MV-4-11 (cell line): Measurements from ENCODE around the gene DACT2.

ENCODE experiments used
- DNase-seq: peaks from one replicate; lab custom pipeline; 2025; lab: John Stamatoyannopoulos, UW

The DACT2 gene

DNA sequence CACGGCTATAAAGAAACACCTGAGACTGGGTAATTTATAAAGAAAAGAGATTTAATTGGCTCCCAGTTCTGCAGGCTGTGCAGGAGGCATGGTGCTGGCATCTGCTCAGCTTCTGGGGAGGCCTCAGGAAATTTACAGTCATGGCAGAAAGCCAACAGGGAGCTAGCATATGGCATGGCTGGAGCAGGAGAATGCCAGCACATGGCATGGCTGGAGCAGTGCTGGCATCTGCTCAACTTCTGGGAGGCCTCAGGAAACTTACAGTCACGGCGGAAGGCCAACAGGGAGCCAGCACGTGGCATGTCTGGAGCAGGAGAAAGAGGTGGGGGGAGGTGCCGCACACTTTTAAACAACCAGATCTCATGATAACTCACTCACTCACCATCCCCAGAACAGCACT is 32.5 kb upstream of the DACT2 start:
- no peak for DNase-seq

DNA sequence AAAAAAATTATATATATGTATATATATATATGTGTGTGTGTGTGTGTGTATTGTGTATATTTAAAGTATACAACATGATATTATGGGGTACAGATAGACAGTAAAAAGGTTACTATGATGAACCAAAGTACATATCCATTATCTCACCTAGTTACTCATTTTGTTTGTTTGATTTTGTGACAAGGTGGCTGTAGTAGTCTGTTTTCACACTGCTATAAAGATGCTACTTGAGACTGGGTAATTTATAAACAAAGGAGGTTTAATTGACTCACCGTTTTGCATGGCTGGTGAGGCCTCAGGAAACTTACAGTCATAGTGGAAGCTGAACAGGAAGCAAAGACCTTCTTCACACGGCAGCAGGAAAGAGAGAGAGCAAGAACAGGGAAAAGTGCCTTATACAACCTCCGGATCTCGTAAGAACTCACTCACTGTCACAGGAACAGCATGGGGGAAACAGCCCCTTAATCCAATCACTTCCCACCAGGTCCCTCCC is 30.2 kb upstream of the DACT2 start:
- no peak for DNase-seq

DNA sequence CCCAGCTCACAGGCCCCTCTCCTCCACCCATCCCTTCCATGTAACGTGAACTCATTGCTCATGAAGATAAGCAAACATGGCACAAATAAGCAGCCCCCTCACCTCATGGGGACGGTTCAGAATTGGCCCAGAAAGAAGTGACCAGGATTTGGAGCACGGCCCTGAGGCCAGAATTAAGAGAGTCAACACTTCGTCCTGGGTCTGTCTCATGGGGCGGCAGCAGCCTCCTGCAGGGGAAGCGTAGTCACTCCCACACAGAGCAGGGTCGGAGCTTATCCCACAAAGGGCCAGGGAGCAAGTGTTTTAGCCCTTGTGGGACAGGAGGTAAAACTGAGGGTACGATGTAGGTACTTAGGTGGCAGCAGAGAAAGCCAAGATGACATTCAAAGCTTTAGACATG is 28.6 kb upstream of the DACT2 start:
- DNase-seq: no peak

DNA sequence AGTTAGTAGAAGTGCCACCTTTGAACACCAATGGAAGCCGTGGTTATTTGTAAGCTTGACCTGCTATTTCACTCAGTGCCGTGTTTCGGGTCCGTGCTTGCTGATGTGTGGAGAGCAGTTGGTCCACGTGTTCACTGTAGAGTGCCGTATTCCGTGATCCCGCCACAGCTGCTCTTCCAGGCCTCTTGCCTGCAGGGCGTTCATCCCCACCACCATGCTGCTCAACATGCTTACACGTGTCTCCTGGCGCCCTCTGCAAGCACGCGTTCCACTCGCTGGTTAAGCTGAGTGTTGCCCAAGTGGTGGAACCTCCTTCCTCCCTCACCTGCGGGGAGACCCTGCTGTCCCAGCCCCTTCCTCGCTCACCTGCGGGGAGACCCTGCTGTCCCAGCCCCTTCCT is 28.0 kb upstream of the DACT2 start:
- no peak for DNase-seq

DNA sequence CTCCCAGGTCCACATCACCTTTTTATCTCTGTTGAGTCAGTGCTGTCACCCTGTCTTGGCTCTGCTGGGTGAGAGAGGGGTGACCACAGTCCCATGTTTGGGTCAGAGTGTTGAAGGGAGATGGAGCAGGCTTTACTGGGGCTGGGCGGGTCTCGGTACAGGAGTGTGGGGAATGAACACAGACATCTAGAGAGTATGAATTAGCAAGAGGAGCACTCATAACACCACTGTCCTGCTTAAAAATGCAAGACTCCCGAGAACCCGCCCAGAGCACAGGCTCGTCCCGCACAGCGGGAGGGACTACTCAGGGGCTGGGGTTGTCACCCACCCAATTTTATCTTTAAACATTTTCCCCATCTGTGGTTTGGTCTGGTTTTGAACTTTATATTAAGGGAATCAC is 27.5 kb upstream of the DACT2 start:
- DNase-seq: no peak

DNA sequence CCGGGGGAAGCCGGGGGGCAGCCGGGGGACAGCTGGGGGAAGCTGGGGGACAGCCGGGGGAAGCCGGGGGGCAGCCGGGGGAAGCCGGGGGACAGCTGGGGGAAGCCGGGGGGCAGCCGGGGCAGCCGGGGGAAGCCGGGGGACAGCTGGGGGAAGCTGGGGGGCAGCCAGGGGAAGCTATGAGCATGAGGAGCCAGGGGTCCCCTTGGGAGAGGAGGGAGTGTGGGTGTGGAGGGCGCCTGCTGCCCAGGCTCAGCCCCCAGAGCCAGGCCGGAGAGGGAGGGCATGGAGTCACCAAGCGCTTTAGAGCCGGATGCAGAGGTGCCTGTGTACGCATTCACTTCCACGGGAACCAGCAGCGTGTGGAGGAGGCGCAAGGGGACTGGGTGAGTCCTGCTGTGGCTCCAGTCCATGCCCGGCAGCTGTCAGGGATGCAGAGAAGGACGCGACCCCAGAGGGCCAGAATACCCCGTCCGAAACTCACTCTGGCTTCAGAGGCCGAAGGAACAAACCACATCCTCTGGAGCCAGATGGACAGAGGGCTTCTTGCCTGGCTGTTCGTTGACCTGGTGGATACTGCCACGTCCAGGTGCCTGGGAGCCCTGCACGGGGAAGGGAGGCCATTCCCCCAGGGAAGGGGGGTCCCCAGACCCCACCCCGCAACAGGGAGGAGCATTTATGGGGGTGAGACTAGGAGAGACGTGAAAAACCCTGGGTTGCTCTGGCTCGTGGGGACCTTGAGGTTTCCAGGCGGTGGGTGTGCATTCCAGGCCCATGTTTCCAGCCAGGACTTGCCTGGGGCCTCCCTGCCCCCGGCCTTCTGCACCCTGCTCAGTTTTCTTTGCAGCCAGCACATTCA is 26.5 kb upstream of the DACT2 start:
- DNase-seq: no peak

DNA sequence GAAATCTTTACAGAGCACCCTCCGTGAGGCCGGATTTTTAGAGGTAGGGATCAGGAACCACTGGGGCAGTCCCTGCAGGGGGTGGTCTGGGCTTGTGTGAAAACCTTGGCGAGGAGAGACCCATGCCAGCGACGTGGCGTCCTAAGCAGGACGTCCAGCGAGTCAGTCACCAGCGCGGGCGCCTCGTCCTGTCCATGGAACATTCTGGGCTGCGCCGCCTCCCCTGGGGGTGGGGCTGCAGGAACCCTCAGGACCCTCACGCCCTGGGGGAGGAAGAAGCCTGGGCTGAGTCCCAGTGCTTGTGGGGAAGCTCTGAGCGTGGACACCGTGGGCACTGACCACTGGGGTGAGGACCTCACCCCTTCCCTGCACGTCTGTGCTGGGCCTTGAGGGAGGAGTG is 25.7 kb upstream of the DACT2 start:
- no peak for DNase-seq

DNA sequence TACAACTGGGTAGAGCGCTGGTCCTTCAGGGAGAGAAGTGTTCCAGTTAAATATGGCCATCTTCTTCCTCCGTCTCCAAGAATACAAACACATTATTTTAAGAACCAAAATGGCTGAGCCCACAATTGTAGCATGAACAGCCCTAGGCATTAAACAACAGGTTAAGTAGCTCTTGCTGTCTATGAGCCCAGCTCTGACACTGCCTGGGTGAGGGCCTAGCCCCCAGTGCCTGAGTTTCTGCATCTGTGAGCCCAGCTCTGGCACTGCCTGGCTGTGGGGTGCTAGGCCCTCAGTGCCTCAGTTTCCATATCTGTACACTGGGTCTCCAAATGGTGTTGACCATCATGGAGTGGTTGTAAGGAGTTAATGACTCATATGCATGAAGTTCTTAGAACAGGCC is 24.8 kb upstream of the DACT2 start:
- DNase-seq: no peak

DNA sequence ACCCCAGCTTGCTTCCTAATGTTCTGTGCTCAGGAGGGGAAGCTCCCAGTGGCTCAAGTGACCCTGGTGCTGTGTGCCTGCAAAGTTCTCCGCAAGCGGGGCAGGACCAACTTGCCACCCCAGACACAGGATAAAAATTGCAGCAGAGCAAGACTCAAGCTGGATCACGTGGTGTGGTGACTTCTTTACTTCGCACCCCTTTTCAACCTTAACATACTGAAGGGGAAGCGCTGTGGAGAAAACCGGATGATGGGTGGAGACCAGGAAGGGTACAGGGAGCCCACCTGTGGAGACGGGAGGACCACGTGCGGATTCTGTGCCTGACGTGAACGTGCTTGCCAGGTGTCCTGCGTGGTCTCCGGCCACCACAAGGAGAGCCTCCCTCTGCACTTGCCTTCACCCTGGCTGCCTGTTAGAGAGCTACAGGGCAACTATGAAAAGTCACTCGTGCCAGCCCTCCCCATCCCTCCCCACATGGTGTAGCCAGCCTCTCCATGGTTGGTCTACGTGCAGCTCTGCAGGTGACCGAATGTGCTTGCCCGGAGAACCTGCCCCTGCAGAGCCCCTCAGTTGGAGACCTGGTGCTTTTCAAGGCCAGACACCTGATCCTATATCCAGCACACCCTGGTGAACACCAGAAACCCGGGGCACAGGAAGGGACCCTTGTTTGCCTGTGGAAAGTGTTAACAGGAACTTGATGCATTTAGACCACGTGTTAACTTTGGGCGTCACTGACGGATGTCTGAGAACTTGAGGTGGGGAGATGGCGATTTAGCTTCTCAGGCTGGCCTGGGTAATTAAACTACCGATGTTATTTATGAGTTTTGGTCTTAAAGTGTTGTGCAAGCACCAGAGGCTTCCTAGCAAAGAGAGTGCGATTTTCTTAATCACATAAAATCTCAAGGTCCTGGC is 23.9 kb upstream of the DACT2 start:
- DNase-seq: no peak

DNA sequence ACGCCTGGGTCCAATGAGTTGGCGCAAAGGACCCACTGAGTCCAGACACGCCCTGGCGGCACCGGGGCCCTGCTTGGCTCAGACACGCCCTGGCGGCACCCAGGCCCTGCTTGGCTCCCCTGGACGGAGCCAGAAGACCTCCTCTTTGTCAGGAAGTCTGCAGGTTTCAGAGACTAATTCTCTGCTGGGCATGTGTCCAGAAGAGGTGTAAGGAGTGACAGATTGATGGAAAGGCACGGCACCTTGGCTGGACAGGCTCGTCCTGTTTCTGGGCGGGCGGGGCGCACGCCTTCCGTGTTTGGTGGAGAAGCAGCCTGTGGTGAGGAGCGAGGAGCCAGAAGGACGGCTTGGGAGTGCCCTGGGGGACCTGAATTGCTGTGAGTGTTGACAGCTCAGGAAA is 23.1 kb upstream of the DACT2 start:
- DNase-seq: no peak

DNA sequence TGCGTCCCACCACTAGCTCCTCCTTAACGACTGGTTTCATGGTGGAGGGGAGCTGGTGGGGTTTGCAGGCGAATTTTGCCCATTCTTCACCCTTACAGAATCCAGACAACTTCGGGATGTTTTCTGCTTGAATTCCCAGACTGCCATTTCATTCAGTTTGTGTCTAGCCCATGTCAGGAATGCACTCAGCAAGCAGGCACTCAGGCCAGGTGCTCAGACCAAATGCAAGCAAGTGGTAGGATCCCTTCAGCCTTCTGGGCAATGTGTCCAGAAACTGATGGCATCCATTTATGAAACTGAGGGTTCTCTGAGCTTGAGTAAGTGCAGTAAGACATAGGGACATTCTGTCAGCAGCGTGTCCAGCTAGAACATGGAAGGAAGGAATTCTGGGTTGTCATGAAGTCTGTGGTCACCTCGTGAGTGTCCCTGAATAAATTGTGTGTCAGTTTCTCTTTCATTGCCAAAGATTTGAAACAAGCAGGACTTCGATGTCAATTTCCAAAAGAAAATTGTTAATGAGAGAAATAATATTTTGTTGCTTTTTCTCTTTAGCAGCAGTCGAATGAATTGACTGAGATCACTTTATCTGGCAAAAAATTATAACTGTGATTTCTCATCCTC is 21.8 kb upstream of the DACT2 start:
- no peak for DNase-seq

DNA sequence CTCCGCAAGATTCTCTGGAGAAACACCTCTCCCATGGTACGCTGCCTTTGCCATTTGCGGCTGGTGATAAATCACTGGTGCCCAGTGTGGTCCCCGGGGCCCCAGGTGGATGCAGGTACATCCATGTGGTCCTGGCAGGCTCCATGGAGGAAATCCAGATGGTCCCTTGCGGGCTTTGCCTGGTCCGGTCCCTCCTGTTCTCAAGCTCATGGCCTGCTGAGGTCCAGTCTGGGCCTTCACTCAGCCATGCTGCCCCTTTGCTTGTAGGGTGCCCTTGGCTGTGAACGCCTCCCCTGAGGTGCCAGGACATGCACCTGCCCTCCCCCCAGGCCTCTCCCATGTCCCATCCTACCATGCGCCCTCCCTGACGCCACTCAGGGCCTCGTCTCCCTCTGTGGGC is 21.2 kb upstream of the DACT2 start:
- DNase-seq: no peak

DNA sequence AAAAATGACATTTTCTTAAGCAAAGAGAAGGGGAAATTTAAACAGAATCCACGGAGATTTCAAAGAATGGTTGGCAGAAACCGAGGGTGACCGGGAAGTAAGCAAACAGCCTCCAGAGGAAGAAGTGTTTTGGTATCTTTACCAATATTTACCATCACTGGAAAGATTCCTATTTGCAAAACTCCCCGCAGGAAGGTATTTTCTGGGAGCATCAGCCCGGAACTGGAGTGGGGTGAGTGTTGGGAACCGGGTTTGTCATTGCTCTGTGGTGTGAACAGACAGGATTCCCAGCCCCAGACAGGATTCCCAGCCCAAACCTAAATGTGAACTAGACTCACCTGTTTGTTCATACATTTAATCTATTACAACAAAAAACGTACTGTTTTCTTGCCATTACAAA is 19.2 kb upstream of the DACT2 start:
- DNase-seq: no peak

DNA sequence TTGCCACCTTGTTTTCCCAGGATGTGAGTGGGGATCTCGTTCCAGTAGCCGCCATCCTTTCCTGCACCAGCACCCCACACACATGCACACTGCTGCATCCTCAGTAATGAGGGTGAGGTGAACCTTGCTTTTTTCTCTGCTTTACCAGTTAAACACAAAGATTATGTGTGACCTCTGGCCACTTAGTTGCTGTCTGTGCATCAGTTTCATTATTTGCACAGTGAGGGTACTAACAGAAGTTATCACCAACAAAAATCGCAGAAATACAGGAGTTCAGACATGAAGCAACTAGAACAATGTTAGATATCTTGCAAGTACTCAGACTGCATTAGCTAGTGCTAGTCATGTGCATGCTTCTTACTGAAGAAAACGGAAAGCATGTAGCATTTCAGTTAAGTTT is 17.4 kb upstream of the DACT2 start:
- no peak for DNase-seq

DNA sequence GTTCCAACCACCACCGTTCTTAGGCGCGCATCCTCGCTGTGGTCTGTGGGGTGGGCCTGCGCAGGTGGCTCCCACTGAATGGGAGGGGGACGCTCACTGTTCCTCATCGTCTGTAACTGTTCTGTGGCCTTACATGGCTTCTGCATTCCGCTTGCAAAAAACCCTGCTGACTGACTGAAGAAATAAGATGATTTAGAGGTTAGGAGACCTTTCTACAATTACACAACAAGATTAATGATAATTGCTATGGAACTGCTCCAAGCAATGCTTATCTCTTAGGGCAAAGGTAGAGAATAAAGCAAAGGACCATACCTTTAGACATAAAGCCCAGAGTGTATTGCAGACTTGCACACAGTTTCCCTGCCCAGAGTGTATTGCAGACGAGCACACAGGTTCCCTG is 14.4 kb upstream of the DACT2 start:
- DNase-seq: no peak

DNA sequence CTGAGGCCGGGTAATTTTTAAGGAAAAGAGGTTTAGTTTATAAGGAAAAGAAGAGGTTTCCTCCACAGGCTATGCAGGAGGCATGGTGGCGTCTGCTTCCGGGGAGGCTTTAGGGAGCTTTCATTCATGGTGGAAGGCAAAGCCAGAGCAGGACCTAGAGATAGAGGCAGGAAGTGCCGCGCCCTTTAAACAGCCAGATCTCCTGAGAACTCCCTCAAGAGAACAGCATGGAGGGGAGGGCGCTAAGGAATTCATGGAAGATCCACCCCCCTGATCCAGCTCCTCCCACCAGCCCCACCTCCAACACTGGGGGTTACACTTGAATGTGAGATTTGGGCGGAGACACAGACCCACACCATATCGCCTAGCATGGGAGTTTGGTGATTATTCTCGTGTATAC is 13.9 kb upstream of the DACT2 start:
- no peak for DNase-seq

DNA sequence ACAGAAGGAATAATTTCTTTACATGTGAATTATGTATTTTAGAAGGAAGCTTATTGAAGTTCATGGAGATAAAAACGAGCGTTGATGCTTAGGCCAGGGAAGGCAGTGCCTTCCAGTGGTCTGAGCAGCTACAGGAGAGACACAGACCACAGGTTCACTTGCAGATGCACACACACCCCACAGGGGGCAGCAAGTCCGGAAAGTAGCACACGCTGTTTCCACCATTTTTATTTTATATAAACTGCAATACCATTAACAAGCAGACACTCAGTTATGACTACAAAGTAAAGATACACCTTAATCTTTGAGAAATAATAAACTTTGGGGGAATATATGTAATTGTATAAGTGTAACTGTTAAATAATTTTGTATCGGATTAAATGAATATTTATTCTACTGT is 13.5 kb upstream of the DACT2 start:
- no peak for DNase-seq

DNA sequence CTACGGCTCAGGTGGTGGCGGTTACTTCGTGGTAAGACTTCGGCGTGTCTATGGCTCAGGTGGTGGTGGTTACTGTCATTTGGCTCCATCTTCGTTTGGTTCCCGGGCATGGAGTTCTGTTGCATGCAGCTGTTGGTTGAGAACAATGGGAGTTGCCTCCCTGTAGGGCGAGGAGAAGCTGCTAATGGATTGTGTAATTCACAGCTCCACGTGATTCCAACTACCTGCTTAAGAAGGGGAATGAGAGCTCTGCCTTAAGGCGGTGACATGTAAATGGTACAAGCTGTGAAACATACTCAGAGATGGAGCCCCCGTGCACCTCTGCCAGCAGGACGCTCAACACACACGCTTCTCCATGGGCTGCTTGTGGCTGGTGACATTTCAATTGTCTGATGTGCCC is 12.4 kb upstream of the DACT2 start:
- DNase-seq: no peak

DNA sequence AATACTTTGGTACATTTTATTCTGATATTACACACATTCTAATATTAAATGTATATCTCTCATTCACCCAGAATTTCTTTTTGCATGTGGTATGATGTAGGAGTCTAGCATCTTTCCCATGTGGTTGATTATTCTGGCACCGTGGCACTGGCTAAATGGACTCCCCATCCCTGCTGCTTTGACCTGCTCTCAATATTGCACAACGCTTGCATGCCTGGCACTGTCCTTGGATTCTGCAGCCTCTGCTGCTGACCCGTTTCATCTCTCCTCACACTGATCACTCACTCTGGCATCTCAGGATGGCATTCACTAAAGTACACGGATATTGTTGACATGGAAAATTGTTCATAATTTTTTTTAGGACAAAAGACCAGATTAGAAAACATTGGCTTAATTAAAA is 11.5 kb upstream of the DACT2 start:
- DNase-seq: no peak

DNA sequence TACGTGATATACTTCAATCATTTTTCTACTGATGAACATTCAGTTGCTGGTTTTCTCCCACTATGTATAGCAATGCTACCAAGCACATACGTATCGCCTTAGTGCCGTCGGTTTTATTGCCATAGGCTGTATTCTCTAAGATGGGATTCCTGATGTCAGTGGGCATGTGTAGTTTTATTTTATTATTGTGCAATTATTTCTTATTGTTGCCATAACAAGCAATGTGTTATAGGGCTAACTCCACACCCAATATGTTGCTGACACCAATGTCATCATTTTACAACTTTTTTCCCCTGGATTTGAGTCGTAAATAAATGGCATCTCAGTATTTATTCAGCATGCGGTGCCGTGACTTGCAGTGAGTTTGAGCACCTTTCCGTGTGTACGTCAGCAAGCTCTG is 10.8 kb upstream of the DACT2 start:
- DNase-seq: no peak

DNA sequence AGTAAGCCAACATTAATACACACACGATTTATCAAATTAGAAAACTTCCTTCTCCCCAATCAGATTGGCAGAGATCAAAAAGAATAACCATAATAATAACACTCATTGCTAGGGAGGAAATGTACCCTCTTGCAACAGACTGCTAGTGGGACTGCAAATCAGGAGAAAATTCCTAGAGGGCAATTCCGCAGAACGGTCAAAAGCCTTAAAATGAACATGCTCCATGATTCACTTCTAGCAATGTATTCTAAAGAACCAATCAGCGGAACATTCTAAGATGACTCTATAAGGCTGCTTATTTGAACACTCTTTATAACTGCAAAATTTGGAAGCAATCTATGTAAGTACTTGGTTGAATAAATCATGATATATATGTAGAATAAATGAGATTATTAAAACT is 8.5 kb upstream of the DACT2 start:
- DNase-seq: no peak
